ENCODE results near the gene SULT4A1.
"Not testable (repeated sequence)": the region's sequence is repeated elsewhere in the genome, so short reads cannot be mapped to it uniquely, and the experiment has no call there.

The SULT4A1 gene

DNA sequence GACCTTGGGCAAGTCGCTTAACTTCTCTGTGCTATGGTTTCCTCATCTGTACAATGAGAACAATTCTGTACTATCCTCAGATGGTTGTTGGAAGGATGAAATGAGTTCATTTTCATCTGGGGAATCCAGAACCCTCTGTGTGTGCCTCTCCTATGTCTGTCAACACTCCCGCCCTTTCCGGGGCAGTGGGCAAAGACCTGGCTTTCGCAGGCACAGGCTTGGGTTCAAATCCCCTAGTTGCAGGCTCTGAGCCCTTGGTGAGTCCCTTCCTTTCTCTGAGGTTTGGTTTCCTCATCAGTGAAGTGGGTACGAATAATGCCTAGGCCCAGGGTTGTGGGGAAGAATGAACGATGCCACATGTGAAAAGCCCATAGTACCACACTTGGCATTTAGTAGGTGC lies 23.5 kb upstream of the SULT4A1 start:
- DNase-seq: no peak

DNA sequence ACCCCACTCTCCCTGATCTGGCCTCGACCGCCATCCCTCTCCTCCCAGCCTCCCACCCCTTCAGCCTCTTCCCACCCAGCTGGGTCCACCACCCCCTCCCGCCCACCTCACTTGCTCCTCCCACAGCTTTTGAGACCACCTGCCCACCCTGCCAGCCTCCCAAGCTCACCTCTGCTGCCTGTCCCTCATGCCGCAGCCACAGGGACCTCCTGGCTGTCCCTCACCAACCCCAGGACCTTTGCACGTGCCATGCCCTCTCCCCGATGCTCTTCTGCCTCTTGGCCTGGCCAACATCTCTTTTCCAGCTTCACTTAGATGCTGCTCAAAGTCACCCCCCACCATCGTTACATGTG lies 23.0 kb upstream of the SULT4A1 start:
- no peak for DNase-seq

DNA sequence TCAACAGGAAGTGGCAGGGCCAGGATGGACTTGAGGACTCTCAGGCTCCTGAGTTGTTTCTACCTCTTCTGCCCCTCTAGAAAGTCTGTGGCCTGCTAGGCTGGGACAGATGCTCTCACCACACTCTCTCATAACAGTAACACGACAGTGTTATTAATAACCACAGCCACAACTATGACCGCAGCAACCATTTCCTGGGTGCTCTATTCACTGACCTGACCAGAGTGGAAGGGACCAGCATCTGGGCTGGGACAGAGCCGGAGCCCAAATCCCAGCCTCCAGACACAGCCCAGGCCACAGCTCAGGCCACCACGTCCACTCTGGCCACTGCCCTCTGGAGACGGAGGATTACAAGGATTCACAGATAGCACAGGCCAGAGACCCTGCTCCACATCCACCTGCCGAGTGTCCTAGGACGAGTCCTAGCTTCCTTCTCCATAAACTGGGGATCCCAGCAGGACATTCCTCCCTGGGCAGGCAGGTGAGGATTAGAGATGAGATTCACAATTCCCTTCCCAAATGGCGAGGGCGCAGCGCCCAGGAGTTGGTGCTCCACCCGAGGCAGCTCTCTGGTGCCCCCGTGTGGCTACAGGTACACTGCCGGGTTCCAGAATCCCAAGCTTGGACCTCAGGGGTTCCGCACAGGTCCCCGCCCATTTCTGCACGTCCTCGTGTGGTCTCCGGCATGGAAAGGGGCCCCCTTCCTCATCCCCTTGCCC lies 22.4 kb upstream of the SULT4A1 start:
- peak in 1 of 2 experiments; percentile 56 for DNase-seq

DNA sequence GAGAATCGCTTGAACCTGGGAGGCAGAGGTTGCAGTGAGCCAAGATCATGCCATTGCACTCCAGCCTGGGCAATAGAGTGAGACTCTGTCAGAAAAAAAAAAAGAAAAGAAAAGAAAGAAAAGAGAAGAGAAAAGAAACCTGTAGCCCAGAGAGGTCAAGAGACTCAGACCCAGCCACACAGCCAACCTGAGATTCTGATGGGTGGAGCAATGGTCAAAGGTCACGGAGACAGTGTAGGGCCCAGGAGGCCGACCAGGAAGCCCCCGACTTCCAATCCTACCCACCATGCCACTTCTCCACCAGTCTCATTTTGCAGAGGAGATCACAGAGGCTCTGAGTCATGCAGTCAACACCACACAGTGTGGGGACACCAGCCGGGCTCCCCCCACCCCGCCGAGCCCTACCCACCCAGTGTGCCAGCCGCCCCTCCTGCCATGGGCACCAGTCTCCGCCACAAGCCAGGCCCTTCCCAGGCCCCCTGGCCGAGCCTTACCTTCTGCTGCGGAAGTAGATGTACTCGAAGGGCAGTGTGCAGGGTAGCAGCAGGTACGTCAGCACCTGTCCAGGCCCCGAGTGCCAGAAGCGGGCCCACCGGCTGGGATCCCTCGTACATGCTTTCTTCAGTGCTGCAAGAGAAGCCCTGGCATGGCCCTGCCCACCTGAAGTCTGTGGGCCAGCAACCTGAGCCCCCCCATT lies 21.6 kb upstream of the SULT4A1 start:
- DNase-seq: no peak

DNA sequence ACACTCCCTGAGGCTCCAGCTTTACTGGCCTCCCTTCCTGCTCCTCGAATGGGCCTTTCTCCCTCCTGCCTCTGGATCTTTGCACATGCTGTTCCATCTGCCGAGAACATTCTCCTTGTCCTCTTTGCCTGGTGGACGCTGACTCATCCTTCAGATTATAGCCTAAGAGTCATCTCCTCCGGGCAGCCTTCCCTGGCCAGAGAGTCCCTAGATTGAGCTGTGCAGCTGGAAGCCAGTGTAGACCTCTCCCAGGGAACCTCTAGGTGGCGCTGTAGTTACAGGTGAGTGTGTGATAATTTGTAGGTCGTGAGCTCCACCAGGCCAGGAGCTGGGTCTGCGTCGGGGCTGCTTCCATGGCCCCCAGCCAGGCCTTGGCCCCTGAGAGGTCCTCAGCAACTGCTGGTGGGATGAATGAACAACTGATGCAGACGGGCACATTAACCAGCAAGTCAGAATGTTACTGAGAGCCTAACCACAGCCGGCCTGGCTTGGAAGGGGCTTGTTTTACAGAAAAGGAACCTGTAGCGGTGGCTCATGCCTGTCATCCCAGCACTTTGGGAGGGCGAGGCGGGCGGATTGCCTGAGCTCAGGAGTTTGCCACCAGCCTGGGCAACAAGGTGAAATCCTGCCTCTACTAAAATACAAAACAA lies 20.8 kb upstream of the SULT4A1 start:
- DNase-seq: peak; percentile 24 to 25

DNA sequence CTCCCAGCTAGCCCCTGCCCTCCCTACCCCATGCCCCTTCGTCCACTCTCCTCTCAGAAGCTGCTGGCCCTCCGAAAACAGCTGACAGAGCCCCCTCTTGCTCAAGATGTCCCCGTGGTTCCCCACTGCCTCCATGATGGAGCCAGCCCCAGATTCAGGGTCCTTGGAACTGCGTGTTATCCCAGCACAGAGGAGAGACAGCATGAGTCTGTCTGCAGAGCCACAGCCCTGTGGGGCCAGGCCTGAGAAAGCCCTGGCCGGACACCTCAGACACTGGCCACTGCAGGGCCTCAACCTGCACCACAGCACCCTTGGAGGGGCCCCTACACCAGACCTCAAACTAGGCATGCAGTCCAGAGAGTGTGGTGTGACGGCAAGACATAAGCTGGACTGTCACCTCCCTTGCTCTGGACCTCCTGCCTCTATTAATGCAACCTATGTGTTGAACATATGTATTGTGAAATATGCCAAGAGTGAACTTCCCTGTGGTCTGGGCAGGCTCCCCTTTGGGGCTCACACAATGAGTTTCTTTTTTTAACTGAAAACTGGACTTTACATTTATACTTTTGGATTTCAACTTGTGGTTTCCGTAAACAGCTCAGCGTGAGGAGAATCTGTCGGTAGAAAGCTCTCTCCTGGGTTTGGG lies 19.9 kb upstream of the SULT4A1 start:
- no peak for DNase-seq

DNA sequence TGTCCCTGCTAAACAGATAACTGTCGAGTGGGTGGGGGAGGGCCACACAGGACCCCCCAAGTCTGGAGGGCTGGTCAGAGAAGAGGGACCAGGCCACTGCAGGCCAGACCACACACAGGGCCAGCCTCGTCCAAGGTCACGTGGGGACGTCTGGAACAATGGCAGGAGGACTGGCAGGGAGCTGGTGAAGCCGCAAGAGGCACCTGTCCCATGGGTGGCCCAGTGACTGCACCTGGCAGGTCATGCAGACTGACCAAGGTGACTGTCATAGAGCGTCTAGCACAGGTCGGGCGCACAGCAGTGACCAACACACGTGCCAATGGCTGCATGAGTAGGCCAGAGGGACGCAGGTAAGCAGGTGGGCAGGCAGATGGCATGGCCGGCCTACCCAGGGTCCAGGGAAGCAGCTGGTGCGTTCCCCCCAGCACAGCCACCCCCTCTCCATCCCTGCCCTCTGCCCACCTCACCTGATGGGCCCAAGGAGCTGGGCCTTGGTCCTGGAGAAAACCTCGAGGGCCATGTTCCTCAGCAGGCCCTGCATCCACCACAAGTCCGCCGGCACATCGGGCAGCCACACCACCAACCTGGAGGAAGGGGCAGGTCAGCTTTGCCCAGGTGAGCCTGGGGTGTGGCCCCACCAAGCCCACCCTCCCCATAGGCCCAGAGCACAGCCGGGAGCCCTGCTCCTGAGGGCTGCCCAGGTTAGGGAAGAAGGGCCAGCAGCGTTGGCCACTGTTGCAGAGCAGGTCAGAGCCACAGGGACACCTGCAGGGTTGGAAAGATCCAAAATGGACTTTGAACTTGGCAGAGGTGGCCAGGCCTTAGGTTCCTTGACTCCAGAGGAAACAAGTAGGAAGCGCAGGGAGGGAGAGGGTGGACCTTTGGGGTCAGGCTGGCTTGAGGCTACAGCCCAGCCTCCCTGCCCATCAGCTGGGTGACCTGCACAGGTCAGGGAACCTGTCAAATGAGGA lies 19.1 kb upstream of the SULT4A1 start:
- no peak for DNase-seq

DNA sequence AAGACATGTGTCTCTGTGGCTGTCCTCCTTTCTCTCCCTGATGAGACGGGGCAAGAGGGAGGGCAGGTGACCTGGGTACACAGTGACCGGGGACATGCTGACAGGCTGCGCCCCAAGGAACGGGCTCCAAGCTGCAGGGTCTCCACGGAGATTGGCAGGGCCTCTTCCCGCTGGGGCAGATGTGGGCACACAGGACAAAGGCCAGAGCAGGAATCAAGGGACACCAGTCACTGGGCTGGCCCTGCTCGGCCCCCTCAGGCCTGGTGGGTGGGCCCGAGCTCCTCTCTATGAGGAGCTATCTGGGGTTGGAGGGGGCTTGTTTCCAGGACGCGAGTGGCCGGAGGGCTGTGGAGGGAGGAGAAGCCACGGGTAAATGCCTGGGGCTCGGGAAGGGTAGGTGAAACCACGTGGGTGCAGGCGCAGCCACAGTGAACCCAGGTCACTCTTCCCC lies 18.3 kb upstream of the SULT4A1 start:
- no peak for DNase-seq

DNA sequence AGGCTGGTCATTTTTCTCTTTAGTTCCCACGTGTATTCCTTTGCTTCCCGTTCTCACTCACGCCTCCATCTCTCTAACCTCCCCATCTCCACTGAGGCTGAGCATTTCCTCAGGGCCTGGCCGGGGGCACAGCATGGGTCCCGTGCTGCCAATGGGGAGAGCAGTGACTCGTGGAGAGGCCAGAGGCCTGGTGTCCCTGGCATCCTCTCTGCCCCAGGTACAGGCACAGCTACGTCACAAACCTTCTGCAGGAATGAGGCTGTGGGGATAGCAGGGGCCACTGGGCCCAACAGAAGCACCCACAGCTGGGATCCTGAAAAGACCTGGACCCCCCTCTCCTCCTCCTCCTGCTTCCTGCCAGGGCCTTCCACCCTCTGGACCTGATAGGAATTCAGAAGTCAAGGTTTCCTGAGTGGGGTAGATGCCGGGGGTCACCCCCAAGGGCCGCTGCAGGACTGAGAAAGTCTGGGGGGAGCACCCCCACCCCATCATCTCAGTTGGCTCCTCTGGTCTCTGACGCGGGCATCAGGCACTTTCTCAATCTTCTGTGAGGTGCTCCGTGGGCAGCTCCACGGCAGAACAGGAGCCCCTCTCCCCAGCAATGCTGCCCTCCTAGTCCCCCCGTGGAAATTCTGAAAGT lies 17.7 kb upstream of the SULT4A1 start:
- DNase-seq: no peak

DNA sequence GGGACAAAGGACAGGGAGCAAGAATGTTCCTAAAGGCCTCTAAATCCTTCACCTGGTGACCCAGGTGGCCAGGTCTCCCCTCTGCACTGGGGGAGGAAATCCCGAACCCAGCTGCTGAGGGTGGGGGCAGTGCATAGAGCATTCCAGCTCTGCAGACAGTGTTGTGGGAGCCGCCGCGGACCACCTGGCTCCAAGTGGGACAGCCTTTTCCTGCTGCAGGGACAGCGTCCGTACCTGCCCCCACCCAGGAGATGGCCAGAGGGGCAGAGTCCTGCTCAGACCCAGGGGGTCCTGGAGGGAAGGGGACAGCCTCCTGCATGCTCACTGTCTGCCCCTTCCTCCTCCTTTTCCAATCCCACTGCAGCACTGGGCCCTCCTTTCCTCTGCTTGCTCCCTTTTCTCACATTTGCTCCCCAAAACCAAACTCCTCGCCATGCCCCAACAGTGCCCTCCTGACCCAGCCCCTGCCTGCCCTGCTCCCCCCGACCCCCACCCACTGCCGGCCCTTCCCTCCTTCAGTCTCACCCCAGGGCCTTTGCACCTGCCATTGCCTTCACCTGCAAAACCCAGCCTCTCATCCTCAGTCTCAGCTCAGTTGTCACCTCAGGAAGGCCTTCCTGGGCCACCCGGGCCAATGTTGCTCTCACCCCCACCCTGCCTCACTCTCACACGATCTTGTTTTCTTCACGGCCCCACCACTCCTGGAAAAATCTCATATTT lies 16.7 kb upstream of the SULT4A1 start:
- DNase-seq: no peak

DNA sequence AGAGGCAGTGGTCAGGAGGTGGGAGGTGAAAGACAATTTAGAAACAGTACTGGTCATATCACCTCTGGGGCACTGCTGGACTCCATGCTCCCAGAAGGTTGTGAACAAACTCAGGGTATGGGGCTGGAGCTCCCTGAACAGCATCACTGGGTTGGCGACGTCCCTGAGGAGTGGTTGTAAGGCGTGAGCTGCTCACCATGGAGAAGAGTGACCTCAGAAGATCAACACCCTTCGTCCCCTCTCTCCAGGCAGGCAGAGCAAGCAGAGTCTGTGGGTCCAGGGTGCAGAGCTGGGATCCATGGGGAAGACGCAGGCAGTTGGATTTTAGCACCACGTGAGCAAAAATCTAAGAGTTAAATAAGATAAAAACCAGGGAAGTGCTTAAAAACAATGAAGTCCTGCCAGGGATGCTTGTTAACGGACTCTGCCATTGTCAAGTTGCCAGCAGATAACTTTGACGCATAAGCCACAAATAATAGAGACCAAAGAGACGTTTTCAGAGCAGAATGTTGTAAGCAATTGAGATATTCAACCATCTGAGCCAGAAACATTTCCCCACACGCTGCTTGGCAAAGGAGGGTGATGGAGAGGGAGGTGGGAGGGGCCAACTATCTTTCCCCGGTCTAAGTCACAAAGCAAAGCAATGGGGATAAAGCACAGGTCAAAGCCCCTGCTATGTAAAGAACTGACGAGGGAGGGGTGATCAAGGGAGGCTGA lies 15.9 kb upstream of the SULT4A1 start:
- DNase-seq: no peak

DNA sequence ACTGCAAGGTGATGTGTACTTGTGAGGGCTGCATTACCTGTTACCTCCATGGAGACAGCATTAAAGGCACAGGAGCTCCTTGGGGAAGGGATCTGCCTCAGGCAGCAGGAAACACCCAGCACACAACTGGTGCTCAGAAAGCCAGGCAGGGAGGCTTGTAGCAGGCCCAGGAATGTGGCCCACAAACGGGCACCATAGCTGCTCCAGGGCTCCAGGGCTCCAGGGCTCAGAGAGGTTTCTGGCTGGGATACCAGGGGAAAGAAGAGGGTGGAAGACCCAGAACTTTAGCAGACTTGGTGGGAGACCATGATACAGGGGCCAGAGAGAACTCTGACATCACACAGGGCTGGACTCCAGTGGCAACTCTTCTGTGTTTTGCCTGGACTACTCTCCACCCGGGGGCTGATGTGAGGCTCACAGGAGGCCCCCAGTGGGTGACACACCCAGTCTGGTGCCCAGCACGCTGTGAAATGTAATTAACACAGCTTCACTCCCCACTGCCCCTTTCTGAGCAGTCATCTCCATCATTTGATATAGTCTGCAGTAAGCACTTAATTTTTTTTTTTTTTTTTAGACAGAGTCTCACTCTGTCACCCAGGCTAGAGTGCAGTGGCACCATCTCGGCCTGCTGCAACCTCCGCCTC lies 14.7 kb upstream of the SULT4A1 start:
- DNase-seq: no peak

DNA sequence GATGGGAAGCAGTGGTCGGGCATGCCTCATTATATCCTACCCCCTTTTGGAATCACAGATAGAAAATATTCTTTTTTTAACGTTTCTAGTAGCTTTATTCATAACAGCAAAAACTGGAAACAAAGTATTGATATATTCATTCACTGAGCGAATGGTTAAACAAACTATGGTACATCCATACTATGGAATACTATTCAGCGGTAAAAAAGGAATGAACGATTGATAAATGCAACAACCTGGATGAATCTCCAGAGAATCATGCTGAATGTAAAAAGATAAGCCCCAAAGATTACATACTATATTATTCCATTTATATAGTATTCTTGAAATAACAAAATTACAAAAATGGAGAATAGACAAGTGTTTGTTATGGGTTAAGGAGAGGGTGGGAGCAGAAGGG lies 7.5 kb upstream of the SULT4A1 start:
- DNase-seq: no peak

DNA sequence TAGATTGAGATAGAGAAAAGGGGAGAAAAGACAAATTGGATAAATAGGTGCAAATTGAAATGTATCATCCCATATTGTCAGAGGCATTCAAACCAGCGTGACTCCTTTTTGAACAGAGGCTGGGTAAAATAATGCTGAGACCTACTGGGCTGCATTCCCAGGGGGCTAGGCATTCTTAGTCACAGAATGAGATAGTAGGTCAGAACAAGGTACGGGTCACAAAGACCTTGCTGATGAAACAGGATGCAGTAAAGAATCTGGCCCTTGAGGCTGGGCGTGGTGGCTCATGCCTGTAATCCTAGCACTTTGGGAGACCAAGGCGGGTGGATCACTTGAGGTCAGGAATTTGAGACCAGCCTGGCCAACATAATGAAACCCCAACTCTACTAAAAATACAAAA lies 6.7 kb upstream of the SULT4A1 start:
- not testable (repeated sequence) for DNase-seq

DNA sequence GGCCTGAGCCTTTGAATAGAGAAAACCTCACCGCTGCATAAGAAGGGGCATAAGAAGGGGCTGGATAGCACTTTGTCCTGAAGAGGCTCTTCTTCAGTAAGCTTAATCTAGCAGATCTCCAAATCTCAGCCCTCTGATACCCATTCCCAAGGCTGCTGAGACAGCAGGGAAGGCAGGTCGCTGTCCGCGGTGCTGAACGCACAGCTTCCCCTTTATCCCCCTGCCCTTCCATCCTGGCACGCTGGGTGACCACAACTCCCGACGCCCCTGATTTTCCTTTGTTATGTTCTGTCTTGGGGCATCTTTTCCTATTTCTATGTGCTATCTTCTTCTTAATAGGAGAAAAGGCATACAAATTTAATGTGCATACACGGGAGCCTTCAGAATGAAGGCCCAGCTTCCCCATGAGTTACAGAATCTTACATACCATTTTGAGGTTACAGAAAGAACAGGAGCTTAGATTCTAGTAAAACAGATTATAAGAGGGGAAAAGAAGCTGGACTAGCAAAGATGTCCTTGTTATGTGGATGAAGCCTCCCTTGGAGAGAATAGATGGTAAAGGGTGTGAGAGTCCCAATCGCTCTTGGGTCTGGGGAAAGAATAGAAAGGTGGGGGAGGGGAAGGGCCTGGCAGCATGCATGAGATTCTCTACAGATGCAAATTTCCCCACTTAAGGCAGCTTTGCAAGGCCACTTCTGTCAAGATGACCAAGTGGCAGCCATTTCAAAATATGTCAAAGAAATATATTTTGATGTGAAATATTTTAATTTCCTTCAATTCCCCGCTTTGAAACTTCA lies 5.7 kb upstream of the SULT4A1 start:
- peak in 1 of 2 experiments; percentile 19 for DNase-seq

DNA sequence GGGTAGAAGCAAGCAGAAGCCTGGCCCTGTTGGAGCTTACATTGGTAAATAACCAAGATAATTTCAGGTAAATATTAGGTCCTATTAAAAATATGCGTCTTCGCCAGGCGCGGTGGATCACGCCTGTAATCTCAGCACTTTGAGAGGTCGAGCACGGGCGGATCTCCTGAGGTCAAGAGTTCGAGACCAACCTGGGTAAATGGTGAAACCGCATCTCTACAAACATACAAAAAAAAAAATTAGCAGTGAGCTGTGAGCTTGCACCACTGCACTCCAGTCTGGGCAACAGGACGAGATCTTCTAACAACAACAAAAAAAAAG lies 529 bp upstream of the SULT4A1 start:
- no peak for DNase-seq

DNA sequence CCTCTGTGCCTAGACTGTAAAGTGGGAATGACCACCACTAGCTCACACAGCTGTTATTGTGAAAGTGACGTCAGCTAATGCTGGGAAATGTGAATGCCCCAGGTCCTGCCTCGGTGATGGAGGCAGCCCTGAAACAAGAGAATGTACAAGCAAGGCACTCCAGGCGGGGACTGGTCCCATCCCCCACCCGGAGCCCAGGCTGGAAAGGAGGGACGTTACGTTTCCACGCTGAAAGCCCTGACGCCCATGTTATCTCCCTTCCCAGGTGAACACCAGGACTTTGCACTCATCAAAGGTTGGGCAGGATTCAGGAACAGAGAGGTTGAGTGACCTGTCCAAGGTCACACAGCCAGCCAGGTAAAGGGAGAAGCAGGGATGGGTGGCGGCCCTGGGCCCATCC lies 784 bp downstream of the SULT4A1 start:
- no peak for DNase-seq

DNA sequence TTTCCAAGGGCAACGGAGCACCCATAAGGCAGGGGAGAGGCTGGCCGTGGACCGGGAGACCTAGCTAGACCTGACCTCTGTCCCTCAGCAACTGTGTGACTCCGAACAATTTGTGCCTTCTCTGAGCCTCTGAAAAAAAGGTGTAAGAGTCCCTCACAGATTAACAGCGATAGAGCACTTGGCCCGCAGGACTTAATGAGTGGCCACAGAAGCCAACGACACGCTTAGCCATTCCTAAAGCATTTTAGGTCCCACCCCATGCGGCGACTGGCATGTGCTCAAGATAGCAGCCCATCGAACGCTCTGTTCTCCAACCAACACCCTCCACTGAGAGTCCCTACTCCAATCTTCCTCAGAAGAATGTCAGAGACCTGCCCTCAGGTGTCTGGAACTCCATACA lies 1.5 kb downstream of the SULT4A1 start:
- no peak for DNase-seq

DNA sequence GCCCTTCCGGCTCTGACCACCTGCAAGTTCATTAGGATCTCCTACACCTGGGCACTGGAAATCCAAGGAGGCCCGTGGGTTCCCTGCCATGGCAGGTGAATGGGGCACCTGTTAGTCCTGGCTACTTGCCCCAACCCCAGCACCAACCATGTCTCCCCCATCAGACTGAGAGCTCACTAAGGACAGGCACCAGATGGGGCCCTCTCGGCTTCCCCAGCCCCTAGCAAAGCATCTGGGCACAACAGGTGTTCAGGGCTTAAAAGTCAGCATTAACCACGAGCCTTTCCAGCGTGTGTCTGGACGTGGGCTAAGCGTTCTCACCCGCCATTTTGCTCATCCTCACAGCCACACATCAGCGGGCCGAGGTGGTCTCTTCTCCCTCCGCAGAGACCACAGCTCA lies 2.2 kb downstream of the SULT4A1 start:
- no peak for DNase-seq

Measured in stimulated activated CD4-positive, alpha-beta T cell treated with anti-CD3 and anti-CD28 coated beads, Interleukin-4, amount 100 ng/mL, for 4 hours (primary cell).